Activated B cell treated with CpG ODN at 0.5 μM for 24 hours (primary cell): Measurements from ENCODE around the gene ZSWIM3. TPM values are rescaled to one million over a fixed set of nuclear protein-coding genes. Genes with fewer than 3 reads are reported as not detected.

Experiments
- ATAC-seq: fragments of 200-7000 bp; cut with Tn5 transposase; one replicate; pipeline ENCODE4 v1.10.0; 2021; ENCODE audit warnings: low read depth, mild to moderate bottlenecking, moderate library complexity
- CTCF ChIA-PET: fragments of 350-600 bp; sonication (Branson Sonifier 250); formaldehyde crosslinking; loops from one replicate; lab custom pipeline; 2021; ENCODE audit warnings: antibody characterized with exemption; lab: Charles Lee
- POLR2A ChIA-PET: fragments of 350-600 bp; sonication (Branson Sonifier 250); formaldehyde crosslinking; loops from one replicate; lab custom pipeline; 2021; ENCODE audit warnings: antibody characterized with exemption; lab: Charles Lee
- DNase-seq: peaks from one replicate; pipeline ENCODE4 v3.0.0; 2022
- H3K27ac Mint-ChIP-seq: one replicate; pipeline ENCODE4 v1.8.0; 2020; ENCODE audit warnings: mixed read lengths
- H3K27me3 Mint-ChIP-seq: one replicate; pipeline ENCODE4 v1.8.0; 2021; ENCODE audit warnings: mixed read lengths
- H3K36me3 Mint-ChIP-seq: one replicate; pipeline ENCODE4 v1.8.0; 2021; ENCODE audit warnings: low read depth, mixed read lengths
- H3K4me1 Mint-ChIP-seq: one replicate; pipeline ENCODE4 v1.8.0; 2021; ENCODE audit warnings: mixed read lengths
- H3K4me3 Mint-ChIP-seq: one replicate; pipeline ENCODE4 v1.8.0; 2020; ENCODE audit warnings: mild to moderate bottlenecking, mixed read lengths
- H3K9me3 Mint-ChIP-seq: one replicate; pipeline ENCODE4 v1.8.0; 2020; ENCODE audit warnings: mixed read lengths
- intact Hi-C: fragments of 100-400 bp; cut with micrococcal nuclease; formaldehyde crosslinking; loops from one replicate; pipeline ENCODE4 v1.15.1; 2024
- total RNA-seq: library from RNA; stranded (reverse); gene quantifications from 2 replicates; pipeline ENCODE4 v1.2.3, GENCODE V29; 2022
- TF ChIP-seq, protein P1 (sequence below): fragments of 200-600 bp; IDR thresholded peaks from one replicate; pipeline ENCODE4 v1.8.0; 2022; ENCODE audit warnings: antibody characterized with exemption, mild to moderate bottlenecking

ZSWIM3 gene
- total RNA-seq, 1 donor from 2014 or later, result 6.4 TPM

- TF ChIP-seq, protein P1, sequence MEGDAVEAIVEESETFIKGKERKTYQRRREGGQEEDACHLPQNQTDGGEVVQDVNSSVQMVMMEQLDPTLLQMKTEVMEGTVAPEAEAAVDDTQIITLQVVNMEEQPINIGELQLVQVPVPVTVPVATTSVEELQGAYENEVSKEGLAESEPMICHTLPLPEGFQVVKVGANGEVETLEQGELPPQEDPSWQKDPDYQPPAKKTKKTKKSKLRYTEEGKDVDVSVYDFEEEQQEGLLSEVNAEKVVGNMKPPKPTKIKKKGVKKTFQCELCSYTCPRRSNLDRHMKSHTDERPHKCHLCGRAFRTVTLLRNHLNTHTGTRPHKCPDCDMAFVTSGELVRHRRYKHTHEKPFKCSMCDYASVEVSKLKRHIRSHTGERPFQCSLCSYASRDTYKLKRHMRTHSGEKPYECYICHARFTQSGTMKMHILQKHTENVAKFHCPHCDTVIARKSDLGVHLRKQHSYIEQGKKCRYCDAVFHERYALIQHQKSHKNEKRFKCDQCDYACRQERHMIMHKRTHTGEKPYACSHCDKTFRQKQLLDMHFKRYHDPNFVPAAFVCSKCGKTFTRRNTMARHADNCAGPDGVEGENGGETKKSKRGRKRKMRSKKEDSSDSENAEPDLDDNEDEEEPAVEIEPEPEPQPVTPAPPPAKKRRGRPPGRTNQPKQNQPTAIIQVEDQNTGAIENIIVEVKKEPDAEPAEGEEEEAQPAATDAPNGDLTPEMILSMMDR, result no peak
- DNase-seq, result no peak
- Mint-ChIP-seq H3K27me3 (no peaks in the 10 kb centered on the region), H3K4me1 (peaks cover 13% of the 10 kb centered on the region), H3K27ac (no peak overlapping the region), H3K9me3 (no peaks in the 10 kb centered on the region), H3K4me3 (no peak overlapping the region), H3K36me3 (no peaks in the 10 kb centered on the region)
- ATAC-seq, result no peak
- ChIA-PET POLR2A (interaction anchor here (0.7 to 1.2 kb wide), 3 partner anchors 8 to 66 kb away, joined by 3 to 4 read pairs (median 3); no protein-coding TSS in a partner anchor), CTCF (interaction anchor here (0.9 kb wide), 1 partner anchor 15 kb away, joined by 3 read pairs; no protein-coding TSS in a partner anchor)
- intact Hi-C loops, result no loop called here
Observed at GRCh38 chr20:45904583-45905504, 47.4 kb downstream of the ZSWIM3 start.

- intact Hi-C loops, result no loop called here
Observed at GRCh38 chr20:45905505-45906079, 48.2 kb downstream of the ZSWIM3 start.

GRCh38 chr20:45907219-45907948, 50.0 kb downstream of the ZSWIM3 start:
- TF ChIP-seq, protein P1, result no peak
- CTCF ChIA-PET, result no interaction called here
- no peak for DNase-seq
- intact Hi-C loops, result no loop called here
- POLR2A ChIA-PET, result no interaction called here
- Mint-ChIP-seq H3K27ac (no peak overlapping the region), H3K36me3 (no peaks in the 10 kb centered on the region), H3K4me1 (peaks cover 28% of the 10 kb centered on the region), H3K4me3 (no peak overlapping the region), H3K27me3 (no peaks in the 10 kb centered on the region), H3K9me3 (no peaks in the 10 kb centered on the region)
- ATAC-seq, result no peak

More at GRCh38 chr20:45905505-45906079, 48.2 kb downstream of the ZSWIM3 start:
- no peak for ATAC-seq
- Mint-ChIP-seq H3K36me3 (no peaks in the 10 kb centered on the region), H3K4me3 (no peak overlapping the region), H3K9me3 (no peaks in the 10 kb centered on the region), H3K27me3 (no peaks in the 10 kb centered on the region), H3K4me1 (peaks cover 19% of the 10 kb centered on the region), H3K27ac (no peak overlapping the region)
- ChIA-PET CTCF (interaction anchor here (0.9 kb wide), 1 partner anchor 15 kb away, joined by 3 read pairs; no protein-coding TSS in a partner anchor), POLR2A (interaction anchor here (0.7 to 1.2 kb wide), 2 partner anchors 9 to 65 kb away, joined by 3 to 4 read pairs; no protein-coding TSS in a partner anchor)
- no peak for DNase-seq
- TF ChIP-seq, protein P1, result no peak

DNA sequence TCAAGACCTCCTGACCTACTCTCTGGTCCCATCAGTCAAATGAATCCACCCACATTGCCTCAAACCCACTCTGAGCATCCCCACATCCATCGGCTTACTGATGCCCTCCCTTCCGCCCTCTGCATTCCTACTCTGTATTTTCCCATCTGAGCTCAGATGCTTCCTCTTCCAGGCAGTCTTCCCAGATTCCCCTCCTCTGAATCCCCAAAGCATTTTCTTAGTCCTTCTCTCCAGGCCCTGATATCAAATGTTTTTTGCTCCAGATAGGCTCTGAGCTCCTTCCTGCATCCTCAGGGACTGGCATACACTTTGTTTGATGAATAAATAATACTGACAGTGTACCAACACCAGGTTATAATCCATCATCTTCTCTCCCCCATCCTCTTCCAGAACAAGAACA, 50.7 kb downstream of the ZSWIM3 start:
- POLR2A ChIA-PET, result no interaction called here
- Mint-ChIP-seq H3K4me3 (no peak overlapping the region), H3K4me1 (peaks cover 26% of the 10 kb centered on the region), H3K27me3 (peaks cover under 1% of the 10 kb centered on the region), H3K27ac (no peak overlapping the region), H3K9me3 (no peaks in the 10 kb centered on the region), H3K36me3 (no peaks in the 10 kb centered on the region)
- intact Hi-C loops, result no loop called here
- CTCF ChIA-PET, result no interaction called here
- ATAC-seq, result no peak
- TF ChIP-seq, protein P1, result no peak
- no peak for DNase-seq
